COR-L47 (cell line): ENCODE data around the gene MINDY2.
A peak's percentile ranks its signal among the peaks of the same experiment; 100 is the strongest.

Experiments used
- DNase-seq: peaks from one replicate; lab custom pipeline; 2025; lab: John Stamatoyannopoulos, UW

Gene MINDY2, protein sequence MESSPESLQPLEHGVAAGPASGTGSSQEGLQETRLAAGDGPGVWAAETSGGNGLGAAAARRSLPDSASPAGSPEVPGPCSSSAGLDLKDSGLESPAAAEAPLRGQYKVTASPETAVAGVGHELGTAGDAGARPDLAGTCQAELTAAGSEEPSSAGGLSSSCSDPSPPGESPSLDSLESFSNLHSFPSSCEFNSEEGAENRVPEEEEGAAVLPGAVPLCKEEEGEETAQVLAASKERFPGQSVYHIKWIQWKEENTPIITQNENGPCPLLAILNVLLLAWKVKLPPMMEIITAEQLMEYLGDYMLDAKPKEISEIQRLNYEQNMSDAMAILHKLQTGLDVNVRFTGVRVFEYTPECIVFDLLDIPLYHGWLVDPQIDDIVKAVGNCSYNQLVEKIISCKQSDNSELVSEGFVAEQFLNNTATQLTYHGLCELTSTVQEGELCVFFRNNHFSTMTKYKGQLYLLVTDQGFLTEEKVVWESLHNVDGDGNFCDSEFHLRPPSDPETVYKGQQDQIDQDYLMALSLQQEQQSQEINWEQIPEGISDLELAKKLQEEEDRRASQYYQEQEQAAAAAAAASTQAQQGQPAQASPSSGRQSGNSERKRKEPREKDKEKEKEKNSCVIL

GRCh38 chr15:58770857-58771620 lies at the start of gene MINDY2:
MINDY2 (plus strand) TSS chr15:58771302; CDS start chr15:58771396, 94 bp downstream.
- DNase-seq, result peak; percentile 99

DNA sequence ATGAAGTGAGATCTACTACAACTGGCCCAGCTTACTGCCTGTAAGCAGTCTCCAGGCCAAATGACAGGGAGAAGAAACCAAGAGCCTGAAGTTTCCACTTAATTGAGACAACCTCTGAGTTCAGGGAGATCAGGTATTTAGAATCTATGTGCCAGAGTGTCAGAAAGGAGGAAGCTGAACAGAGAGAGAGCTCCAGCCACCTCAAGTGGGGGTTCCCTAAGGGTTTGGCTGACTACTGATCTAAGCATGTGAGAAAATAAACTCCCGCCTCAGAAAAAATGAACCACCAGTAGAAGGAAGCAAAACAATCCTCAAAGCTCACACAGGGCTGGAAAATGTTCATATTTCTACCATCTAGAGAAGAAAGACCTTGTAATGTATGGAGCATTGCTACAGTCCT lies 46.6 kb upstream of the MINDY2 start:
- DNase-seq, result no peak

- no peak for DNase-seq
Measured at GRCh38 chr15:58726867-58727266, 44.2 kb upstream of the MINDY2 start.

DNA sequence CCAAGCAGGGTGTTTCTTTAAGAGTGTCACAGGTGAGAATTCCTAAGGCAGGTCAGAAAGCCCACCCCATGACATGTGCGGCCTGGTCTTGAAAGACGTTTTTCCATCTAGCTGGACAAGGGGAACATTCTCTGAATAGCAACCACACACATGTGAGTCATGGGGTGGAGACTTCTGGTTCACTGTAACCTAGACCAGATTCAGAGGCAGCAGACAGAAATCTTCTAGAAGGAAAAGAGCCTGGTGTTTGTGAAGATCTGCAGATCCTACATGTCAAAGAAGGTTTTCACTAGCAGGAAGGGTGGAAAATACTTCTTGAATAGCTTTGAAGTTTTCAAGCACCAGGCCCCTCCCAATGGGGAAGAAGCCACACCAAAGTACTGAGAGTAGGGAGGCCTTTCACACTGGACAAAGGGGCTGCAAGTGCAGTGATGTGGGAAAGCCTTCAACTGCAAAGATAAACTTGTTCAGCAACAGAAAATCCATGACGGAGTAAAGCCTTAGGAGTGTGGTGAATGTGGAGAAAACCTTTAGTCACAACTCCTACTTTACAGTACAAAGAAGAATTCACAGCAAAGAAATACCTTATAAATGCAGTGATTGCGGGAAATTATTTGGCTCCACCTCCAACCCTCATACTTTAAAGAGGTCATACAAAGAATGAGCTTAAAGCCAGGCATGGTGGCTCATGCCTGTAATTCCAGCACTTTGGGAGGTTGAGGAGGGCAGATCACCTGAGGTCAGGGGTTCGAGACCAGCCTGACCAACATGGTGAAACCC lies 39.2 kb upstream of the MINDY2 start:
- no peak for DNase-seq

DNA sequence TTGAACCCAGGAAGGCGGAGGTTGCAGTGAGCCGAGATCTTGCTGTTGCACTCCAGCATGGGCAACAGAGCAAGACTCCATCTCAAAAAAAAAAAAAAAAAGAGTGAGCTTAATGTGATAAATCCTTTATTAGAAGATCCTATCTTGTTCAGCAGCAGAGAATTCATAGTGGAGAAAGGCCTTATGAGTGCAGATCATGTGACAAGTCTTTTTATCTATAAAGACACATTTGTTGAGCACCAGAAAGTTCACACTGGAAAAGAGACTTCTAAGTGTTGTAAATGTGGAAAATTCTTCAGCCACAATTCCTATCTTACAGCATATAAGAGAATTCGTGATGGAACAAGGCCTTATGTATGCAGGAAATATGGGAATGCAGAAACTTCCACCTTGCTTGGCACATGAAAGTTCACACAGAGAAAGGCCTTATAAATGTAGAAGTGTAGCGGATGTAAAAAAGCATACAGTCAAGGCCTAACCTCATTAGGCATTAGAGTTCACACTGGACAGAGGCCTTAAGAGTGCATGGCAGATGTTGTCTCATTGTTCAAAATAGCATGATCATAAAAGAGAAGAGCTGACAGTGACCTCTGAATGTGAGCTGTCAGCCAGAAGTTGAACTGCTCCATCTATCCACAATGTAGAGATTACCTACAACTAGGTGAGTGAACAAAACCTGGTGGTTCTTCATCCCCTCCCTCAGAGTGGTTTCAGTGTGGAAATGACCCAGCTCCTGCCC lies 38.3 kb upstream of the MINDY2 start:
- DNase-seq, result no peak

GRCh38 chr15:58734859-58735258 lies 36.2 kb upstream of the MINDY2 start:
- DNase-seq, result no peak

GRCh38 chr15:58736018-58736643 lies 35.0 kb upstream of the MINDY2 start:
- no peak for DNase-seq

DNA sequence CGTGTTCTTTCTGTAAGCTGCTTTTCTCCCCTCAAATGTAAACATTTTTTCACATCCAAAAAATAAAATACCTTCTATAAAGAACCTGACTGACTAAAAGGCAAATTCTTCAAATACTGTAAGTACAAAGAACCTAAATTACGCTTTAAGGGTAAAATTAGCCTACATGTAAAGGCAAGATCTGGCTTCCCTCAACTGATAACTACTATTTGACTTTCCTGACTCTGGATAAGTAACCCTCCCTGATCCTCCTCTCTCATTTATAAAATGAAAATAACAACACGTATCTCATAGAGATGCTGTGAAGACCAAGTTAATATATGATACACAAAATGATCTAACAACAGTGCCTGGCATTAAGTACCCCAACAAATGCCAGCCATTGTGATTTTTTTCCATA lies 33.8 kb upstream of the MINDY2 start:
- no peak for DNase-seq

- no peak for DNase-seq
Measured at GRCh38 chr15:58738046-58738707, 32.9 kb upstream of the MINDY2 start.

GRCh38 chr15:58740436-58740835 lies 30.7 kb upstream of the MINDY2 start:
- DNase-seq, result no peak

DNA sequence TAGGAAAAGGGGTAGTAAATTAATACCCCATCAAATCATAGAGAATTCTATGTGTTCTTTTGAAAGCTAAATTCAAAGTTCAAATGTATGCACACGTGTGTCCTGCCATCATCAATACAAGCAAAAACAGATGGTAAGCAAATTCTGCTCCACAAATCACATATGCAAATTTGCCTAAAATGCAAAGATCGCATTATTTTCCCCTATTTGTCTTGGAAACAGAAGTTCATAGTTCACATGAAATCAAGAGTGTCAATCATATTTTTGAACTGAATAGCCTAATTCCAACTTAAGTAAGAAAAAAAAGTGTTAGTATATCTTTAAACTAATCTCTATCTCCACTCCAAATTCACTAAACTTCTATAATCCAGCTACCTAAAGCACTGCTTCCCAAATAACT lies 30.1 kb upstream of the MINDY2 start:
- DNase-seq, result no peak

DNA sequence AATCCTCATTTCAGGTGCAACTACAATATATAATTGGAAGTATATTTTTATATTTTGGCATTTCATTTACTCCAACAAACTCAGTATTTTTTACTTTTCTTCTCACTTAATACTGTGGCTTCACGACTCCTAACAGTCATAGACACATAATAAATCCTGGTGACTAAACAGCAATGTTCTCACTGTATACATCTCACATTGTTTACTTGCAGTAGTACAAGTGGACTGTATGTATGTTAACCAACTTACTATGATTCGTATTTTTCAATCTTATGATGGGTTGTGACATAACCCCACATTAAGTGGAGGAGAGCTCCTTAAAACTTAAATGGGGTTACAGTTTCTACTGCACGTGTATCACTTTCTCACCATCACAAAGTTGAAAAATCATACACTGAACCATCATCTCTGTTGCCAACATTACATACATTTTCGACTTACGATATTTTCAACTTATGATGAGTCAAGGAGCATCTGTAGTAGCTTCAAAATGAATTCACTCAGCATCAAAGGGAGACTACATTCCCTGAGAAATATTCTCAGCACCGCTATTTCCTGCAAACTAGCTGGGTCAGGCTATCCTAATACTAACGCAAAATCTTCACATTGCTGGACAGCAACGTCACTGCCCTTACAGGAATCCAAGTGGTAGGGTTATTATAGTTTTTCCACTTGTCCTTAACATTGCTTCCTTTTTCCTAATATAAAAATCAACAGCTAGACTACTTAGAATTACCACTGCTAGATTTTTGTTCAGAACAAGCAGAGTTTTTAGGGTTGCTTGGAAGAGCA lies 28.9 kb upstream of the MINDY2 start:
- DNase-seq, result no peak

GRCh38 chr15:58742819-58743502 lies 28.1 kb upstream of the MINDY2 start:
- no peak for DNase-seq

DNA sequence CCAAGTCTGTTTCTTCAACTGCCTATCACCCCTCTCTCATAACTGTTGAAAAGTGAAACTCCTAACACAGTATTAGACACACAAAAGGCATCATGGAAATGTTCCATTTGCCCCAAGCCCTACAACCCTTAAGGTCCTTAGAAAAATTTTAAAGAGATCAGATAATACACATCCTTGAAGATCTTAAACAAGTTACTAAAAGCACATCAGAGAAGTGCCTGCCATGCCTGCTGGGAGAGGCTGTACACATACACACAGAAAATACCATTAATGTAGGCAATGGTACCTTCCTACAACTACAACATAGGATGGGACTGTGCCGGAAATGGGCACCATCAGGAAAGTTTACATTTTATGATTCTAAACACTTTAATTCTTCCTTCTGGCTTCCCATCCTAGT lies 24.9 kb upstream of the MINDY2 start:
- DNase-seq, result no peak

DNA sequence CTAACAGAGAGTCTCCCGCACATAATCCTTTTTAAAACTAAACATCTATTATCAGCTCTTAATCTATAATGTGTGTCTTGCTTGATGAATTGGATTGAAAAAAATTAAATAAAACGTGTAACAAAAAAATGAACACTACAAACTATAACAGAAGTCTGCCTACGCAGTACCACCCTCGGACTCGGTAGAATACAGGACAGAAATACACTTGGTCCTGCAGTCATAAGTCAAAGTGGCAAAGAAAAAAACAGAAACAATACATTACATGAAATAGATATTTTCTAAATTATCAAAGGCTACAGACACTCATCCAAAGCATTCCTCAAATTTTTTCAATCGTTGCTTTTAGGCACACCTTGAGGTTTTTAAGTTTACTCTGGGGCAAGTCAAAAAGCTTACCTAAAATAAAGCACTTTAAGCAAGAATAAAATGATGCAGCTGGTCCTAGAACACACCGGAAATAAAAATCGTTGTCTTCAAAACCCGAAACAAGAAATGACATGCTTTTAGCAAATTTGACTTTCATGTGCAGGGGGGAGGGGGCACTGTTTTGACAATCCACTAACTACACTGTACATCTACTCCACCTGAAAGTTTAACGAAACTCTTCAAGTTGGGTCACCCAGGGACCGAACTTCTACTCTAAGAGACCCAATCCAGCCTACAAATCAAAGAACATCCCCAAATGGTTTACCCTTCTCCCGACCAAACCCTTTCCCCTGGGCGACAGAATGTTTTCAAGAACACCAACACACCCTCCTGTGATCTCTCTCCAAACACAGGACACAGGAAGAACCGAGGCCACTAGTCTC lies 22.9 kb upstream of the MINDY2 start:
- DNase-seq, result no peak

DNA sequence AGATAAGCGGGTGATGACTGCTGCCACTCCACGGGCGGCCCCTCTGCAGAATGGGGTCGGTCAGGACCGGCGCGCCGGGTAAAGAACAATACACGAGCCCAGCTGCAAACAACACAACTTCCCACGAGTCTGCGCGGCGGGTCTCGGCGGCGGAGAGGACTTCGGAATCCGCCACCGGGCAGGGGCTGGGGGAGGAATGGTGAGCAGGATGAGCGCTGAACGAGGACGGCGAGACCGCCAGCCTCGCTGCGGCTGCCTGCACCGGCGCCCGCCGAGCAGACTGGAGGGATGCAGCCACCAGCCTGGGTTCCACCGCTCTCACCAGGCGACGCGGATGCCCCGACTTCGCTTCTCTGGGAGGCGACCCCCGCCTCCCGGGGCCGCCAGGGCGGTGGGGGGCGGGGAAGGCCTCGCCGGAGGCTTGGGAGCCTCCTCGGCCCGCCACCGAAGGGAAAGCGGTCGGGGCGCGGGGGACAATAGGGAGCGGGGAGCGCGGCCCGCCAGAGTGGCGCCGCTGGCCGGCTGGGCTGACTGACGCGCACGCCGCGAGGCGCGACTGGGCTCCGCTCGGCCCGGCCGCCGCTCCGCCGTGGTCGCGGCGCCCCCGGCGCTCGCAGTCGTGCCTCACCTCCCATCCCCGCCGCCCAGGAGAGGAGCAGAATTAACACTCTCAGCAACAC lies 22.1 kb upstream of the MINDY2 start:
- peak; percentile 64 for DNase-seq

DNA sequence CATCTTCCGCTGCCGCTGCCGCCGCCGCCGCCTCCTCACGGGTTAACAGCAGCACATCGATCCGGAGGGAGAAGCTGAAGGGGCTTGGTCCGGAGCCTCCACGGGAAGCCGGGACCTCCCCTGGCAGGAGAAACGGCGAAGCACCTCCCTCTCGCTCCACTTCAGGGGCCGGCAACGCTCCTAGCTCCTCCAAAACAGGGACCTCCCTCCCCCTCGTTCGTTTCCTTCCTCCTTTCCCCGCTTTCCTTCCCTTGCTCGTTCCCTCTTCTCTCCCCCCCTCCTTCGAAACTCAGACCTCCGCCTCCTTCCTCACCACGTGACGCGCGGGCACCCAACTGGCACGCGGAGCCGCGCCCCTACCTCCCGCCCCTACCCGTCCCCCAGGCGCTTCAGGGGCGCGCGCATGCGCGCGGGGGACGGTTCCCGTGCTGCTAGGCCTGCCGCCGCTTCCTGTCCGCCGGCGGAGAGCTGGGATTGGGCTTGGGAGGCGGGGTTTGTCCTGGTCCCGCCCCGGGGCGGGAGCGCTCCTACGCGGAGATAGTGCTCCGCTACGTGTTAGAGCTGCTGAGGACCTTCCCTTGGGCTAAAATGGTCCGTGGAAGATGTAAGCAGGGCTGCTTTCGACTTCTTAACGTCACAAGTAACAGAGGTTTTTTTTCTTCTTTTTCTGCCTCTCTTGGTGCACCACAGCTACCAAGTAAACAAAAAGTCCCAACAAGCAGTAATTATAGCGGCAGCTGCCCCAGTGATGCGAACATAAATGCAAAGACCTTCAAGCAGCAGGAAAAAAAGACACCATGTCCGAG lies 21.4 kb upstream of the MINDY2 start, which contains the start of gene ADAM10:
TSS of gene ADAM10 (minus strand) at position 176 of the 806 bp plus-strand sequence. CDS start at position 3, 173 bp downstream.
- DNase-seq, result peak; percentile 96
